K562 (cell line): ENCODE measurements around the gene NTN1. TPM values are rescaled to one million over a fixed set of nuclear protein-coding genes. Genes with fewer than 3 reads are reported as not detected.

ENCODE experiments used
- ATAC-seq: fragments of 200-7000 bp; cut with Tn5 transposase; 3 replicates; pipeline ENCODE4 v1.9.1; 2020; ENCODE audit warnings: moderate library complexity
- BruUV-seq: library from RNA; stranded (reverse); fragments of 400-500 nt; replicated peaks from 2 replicates; lab custom pipeline; 2021; lab: Mats Ljungman, UMichigan
- CTCF ChIA-PET: fragments of 300-600 bp; formaldehyde crosslinking; extraction: SDS; loops from one replicate; lab custom pipeline; 2021; ENCODE audit warnings: low intra/inter-chr PET ratio; lab: Yijun Ruan, JAX
- POLR2A ChIA-PET: fragments of 300-600, 350-650 bp; sonication (Branson Sonifier 250); formaldehyde crosslinking; extraction: SDS; loops from one replicate; lab custom pipeline; 2021; ENCODE audit warnings: antibody characterized with exemption, inconsistent platforms; lab: Yijun Ruan, JAX
- DNase-seq, 4 experiments: peaks; one replicate each; pipeline versions ENCODE4 v3.0.0 to v3.0.0-alpha.2; 2011 to 2018; ENCODE audit warnings: low spot score in 3 of 4, mixed read lengths in 3 of 4; ENCODE audit errors: extremely low read depth in 1 of 4
- FAIRE-seq: peaks from 2 replicates; lab custom pipeline; 2011; peaks lifted over from hg19 to GRCh38; lab: Jason Lieb, UNC
- H2AFZ ChIP-seq: 2 replicates; pipeline ENCODE4 v1.6.0; 2011; ENCODE audit warnings: low read depth, low read length, control low read depth, inconsistent platforms
- H3K27ac ChIP-seq: fragments of 200-600 bp; 3 replicates; pipeline ENCODE4 v1.8.0; 2011; ENCODE audit warnings: low read depth, mild to moderate bottlenecking, control low read depth, inconsistent platforms, low read length, moderate library complexity, mixed read lengths; ENCODE audit errors: extremely low read depth
- H3K27me3 ChIP-seq, 2 experiments: fragments of 300-600 bp in 1 of 2; 2 replicates in 1 of 2; 3 replicates in 1 of 2; pipeline versions ENCODE4 v1.6.0 to v1.8.0; 2011; ENCODE audit warnings: inconsistent platforms in 2 of 2, low read length in 2 of 2, mild to moderate bottlenecking in 1 of 2, mixed read lengths in 1 of 2, moderate library complexity in 1 of 2; ENCODE audit not compliant: control insufficient read depth in 2 of 2, insufficient read depth in 2 of 2
- H3K36me3 ChIP-seq: fragments of 300-600 bp; 3 replicates; pipeline ENCODE4 v1.8.0; 2011; ENCODE audit warnings: mild to moderate bottlenecking, low read length, inconsistent platforms; ENCODE audit not compliant: control insufficient read depth, insufficient read depth
- H3K4me1 ChIP-seq, 2 experiments: fragments of 200-600 bp in 1 of 2; replicated peaks in 1 of 2; 2 replicates in 1 of 2; 3 replicates in 1 of 2; pipeline versions ENCODE4 v1.5.1 to v1.8.0; 2011; ENCODE audit warnings: inconsistent platforms in 2 of 2, low read length in 2 of 2, mild to moderate bottlenecking in 1 of 2, mixed read lengths in 1 of 2, moderate library complexity in 1 of 2; ENCODE audit not compliant: control insufficient read depth in 2 of 2, insufficient read depth in 2 of 2
- H3K4me2 ChIP-seq: 2 replicates; pipeline ENCODE4 v1.6.1; 2011; ENCODE audit warnings: low read length, control low read depth, inconsistent platforms, mixed read lengths; ENCODE audit not compliant: insufficient read depth
- H3K4me3 ChIP-seq: fragments of 200-600 bp; sonication (generic), shearing (Covaris generic); 2 replicates; pipeline ENCODE4 v1.5.1; 2016; ENCODE audit warnings: control low read depth, inconsistent platforms
- H3K79me2 ChIP-seq: fragments of 200-600 bp; 3 replicates; pipeline ENCODE4 v1.8.0; 2011; ENCODE audit warnings: low read length, inconsistent platforms; ENCODE audit not compliant: control insufficient read depth, insufficient read depth
- H3K9ac ChIP-seq, 2 experiments: 2 replicates each; pipeline versions ENCODE4 v1.6.0 to v1.6.1; 2011; ENCODE audit warnings: low read depth in 2 of 2, low read length in 2 of 2, control low read depth in 1 of 2, inconsistent platforms in 1 of 2, mild to moderate bottlenecking in 1 of 2, mixed read lengths in 1 of 2; ENCODE audit not compliant: insufficient read depth in 1 of 2
- H3K9me1 ChIP-seq: one replicate; pipeline ENCODE4 v1.6.0; 2011; ENCODE audit warnings: inconsistent platforms, mild to moderate bottlenecking, low read length, moderate library complexity; ENCODE audit not compliant: control insufficient read depth, insufficient read depth
- H3K9me3 ChIP-seq: replicated peaks from 2 replicates; pipeline ENCODE4 v1.5.1; 2011; ENCODE audit warnings: low read depth, low read length, inconsistent platforms; ENCODE audit not compliant: control insufficient read depth, insufficient read depth
- H4K20me1 ChIP-seq: replicated peaks from 2 replicates; pipeline ENCODE4 v1.6.1; 2011; ENCODE audit warnings: low read length, inconsistent platforms, mixed read lengths; ENCODE audit not compliant: control insufficient read depth, insufficient read depth
- E2F3 ChIP-seq: fragments of 250-450 bp; sonication (Bioruptor Pico); IDR thresholded peaks from 2 replicates; pipeline ENCODE4 v1.4.0; 2020; ENCODE audit warnings: mild to moderate bottlenecking
- GABPA ChIP-seq: fragments of 200-800 bp; sonication (Bioruptor generic); conservative IDR thresholded peaks from 2 replicates; pipeline ENCODE4 v1.6.1; 2016; ENCODE audit warnings: low read depth, missing genetic modification characterization, missing compliant biosample characterization
- MYBL2 ChIP-seq, 2 experiments: fragments of 450-650 bp in 1 of 2; sonication (generic) in 1 of 2; formaldehyde crosslinking in 1 of 2; IDR thresholded peaks; 2 replicates each; pipeline versions ENCODE4 v1.6.1 to v1.8.1; 2017 to 2022; ENCODE audit warnings: borderline replicate concordance in 1 of 2, inconsistent platforms in 1 of 2, low read depth in 1 of 2, mild to moderate bottlenecking in 1 of 2, missing genetic modification reagents in 1 of 2, moderate library complexity in 1 of 2
- TAF9B ChIP-seq: fragments of 450-650 bp; IDR thresholded peaks from 2 replicates; pipeline ENCODE4 v1.6.1; 2018; ENCODE audit warnings: mild to moderate bottlenecking; ENCODE audit not compliant: partially characterized antibody
- TSHZ1 ChIP-seq: fragments of 250-450 bp; sonication (Bioruptor Pico); IDR thresholded peaks from 2 replicates; pipeline ENCODE4 v1.4.0; 2020; ENCODE audit warnings: mild to moderate bottlenecking, moderate library complexity
- ZSCAN29 ChIP-seq: fragments of 450-650 bp; IDR thresholded peaks from 2 replicates; pipeline ENCODE4 v1.6.1; 2017
- WGBS: fragments of 100-300 bp; shearing (Covaris generic); methylation state at CpG from one replicate; pipeline ENCODE4 v1.1.6; 2016; ENCODE audit warnings: low coverage, mixed read lengths; ENCODE audit not compliant: insufficient coverage; ENCODE audit errors: missing lambda C conversion rate; 5-methylcytosine and 5-hydroxymethylcytosine counted together
- in situ Hi-C: fragments of 300-500 bp; cut with MboI; formaldehyde crosslinking; loops from 4 replicates; pipeline ENCODE4 v1.15.0; 2018; ENCODE audit warnings: inconsistent platforms, mixed read lengths
- intact Hi-C: fragments of 100-400 bp; cut with micrococcal nuclease; formaldehyde crosslinking; loops from 2 replicates; pipeline ENCODE4 v1.14.2; 2022
- polyA plus RNA-seq, 8 experiments: library from polyadenylated mRNA; depleted of rRNA in 4 of 8; stranded (reverse) in 5 of 8; unstranded in 3 of 8; fragments of >200 nt; fragmentation: Nextera tagmentation in 2 of 8; fragmentation: Illumina TruSeq in 1 of 8; extraction: Ambion mirVana in 2 of 8; extraction: Trizol in 1 of 8; gene quantifications; 2 replicates each; pipeline versions ENCODE4 v1.2.1 to v1.2.3, GENCODE V29; 2011 to 2014; ENCODE audit warnings: inconsistent platforms in 1 of 8, missing spikeins in 1 of 8
- total RNA-seq, 7 experiments: library from RNA; depleted of rRNA in 6 of 7; stranded (reverse); fragments of >200 nt in 6 of 7; fragmentation: Illumina TruSeq in 2 of 7; extraction: Trizol in 2 of 7; gene quantifications; 2 replicates each; pipeline versions ENCODE4 v1.2.1 to v1.2.3, GENCODE V29; 2011 to 2021; ENCODE audit warnings: low replicate concordance in 1 of 7
- TF ChIP-seq, protein P1 (sequence below): fragments of 450-650 bp; IDR thresholded peaks from 2 replicates; pipeline ENCODE4 v1.6.1; 2017; ENCODE audit warnings: mild to moderate bottlenecking, moderate library complexity
- TF ChIP-seq, protein P2 (sequence below): sonication (generic); formaldehyde crosslinking; IDR thresholded peaks from 2 replicates; pipeline ENCODE4 v1.8.0; 2023; ENCODE audit warnings: mild to moderate bottlenecking, missing genetic modification reagents
- TF ChIP-seq, protein P3 (sequence below): fragments of 200-800 bp; sonication (Bioruptor generic); IDR thresholded peaks from 2 replicates; pipeline ENCODE4 v1.6.1; 2017; ENCODE audit warnings: missing genetic modification characterization, missing compliant biosample characterization
- TF ChIP-seq, protein P4 (sequence below): IDR thresholded peaks from 2 replicates; pipeline ENCODE4 v1.6.1; 2014; ENCODE audit warnings: antibody characterized with exemption

NTN1 gene
- total and polyA plus RNA-seq, 9 of the 15 experiments (the other 6 are each of a cell fraction or from before 2014, with no cell fraction given), result 0.02 TPM; not detected in 8

GRCh38 chr17:9206410-9206703 lies 185.0 kb downstream of the NTN1 start:
- CTCF ChIA-PET, result no interaction called here
- no peak overlapping the region for H3K4me3 ChIP-seq
- no peaks in the 10 kb centered on the region for H3K9me1 ChIP-seq
- H2AFZ ChIP-seq, result no peak overlapping the region
- FAIRE-seq (no peak), ATAC-seq (no peak), DNase-seq (no peak)
- no peaks in the 10 kb centered on the region for H3K4me1 ChIP-seq
- POLR2A ChIA-PET, result no interaction called here
- in situ Hi-C loops, result no loop called here
- TF ChIP-seq TAF9B (no peak), MYBL2 (IDR thresholded peaks at IDR 0.05; ENCODE audit: low read depth) (no peak), MYBL2 (CRISPR knock-in tag; IDR thresholded peaks at IDR 0.05; ENCODE audit: borderline replicate concordance) (no peak), TSHZ1 (no peak), E2F3 (CRISPR knock-in tag) (no peak), ZSCAN29 (no peak), GABPA (tag) (no peak)
- TF ChIP-seq, protein P1, sequence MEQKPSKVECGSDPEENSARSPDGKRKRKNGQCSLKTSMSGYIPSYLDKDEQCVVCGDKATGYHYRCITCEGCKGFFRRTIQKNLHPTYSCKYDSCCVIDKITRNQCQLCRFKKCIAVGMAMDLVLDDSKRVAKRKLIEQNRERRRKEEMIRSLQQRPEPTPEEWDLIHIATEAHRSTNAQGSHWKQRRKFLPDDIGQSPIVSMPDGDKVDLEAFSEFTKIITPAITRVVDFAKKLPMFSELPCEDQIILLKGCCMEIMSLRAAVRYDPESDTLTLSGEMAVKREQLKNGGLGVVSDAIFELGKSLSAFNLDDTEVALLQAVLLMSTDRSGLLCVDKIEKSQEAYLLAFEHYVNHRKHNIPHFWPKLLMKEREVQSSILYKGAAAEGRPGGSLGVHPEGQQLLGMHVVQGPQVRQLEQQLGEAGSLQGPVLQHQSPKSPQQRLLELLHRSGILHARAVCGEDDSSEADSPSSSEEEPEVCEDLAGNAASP, result no peak
- TF ChIP-seq, protein P2, sequence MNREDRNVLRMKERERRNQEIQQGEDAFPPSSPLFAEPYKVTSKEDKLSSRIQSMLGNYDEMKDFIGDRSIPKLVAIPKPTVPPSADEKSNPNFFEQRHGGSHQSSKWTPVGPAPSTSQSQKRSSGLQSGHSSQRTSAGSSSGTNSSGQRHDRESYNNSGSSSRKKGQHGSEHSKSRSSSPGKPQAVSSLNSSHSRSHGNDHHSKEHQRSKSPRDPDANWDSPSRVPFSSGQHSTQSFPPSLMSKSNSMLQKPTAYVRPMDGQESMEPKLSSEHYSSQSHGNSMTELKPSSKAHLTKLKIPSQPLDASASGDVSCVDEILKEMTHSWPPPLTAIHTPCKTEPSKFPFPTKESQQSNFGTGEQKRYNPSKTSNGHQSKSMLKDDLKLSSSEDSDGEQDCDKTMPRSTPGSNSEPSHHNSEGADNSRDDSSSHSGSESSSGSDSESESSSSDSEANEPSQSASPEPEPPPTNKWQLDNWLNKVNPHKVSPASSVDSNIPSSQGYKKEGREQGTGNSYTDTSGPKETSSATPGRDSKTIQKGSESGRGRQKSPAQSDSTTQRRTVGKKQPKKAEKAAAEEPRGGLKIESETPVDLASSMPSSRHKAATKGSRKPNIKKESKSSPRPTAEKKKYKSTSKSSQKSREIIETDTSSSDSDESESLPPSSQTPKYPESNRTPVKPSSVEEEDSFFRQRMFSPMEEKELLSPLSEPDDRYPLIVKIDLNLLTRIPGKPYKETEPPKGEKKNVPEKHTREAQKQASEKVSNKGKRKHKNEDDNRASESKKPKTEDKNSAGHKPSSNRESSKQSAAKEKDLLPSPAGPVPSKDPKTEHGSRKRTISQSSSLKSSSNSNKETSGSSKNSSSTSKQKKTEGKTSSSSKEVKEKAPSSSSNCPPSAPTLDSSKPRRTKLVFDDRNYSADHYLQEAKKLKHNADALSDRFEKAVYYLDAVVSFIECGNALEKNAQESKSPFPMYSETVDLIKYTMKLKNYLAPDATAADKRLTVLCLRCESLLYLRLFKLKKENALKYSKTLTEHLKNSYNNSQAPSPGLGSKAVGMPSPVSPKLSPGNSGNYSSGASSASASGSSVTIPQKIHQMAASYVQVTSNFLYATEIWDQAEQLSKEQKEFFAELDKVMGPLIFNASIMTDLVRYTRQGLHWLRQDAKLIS (CRISPR knock-in tag), result no peak
- TF ChIP-seq, protein P3, sequence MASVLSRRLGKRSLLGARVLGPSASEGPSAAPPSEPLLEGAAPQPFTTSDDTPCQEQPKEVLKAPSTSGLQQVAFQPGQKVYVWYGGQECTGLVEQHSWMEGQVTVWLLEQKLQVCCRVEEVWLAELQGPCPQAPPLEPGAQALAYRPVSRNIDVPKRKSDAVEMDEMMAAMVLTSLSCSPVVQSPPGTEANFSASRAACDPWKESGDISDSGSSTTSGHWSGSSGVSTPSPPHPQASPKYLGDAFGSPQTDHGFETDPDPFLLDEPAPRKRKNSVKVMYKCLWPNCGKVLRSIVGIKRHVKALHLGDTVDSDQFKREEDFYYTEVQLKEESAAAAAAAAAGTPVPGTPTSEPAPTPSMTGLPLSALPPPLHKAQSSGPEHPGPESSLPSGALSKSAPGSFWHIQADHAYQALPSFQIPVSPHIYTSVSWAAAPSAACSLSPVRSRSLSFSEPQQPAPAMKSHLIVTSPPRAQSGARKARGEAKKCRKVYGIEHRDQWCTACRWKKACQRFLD (CRISPR knock-in tag), result no peak
- TF ChIP-seq, protein P4, sequence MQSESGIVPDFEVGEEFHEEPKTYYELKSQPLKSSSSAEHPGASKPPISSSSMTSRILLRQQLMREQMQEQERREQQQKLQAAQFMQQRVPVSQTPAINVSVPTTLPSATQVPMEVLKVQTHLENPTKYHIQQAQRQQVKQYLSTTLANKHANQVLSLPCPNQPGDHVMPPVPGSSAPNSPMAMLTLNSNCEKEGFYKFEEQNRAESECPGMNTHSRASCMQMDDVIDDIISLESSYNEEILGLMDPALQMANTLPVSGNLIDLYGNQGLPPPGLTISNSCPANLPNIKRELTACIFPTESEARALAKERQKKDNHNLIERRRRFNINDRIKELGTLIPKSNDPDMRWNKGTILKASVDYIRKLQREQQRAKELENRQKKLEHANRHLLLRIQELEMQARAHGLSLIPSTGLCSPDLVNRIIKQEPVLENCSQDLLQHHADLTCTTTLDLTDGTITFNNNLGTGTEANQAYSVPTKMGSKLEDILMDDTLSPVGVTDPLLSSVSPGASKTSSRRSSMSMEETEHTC, result no peak
- H3K79me2 ChIP-seq, result no peaks in the 10 kb centered on the region
- no peaks in the 10 kb centered on the region for H3K9me3 ChIP-seq
- BruUV-seq, result no TSS peak
- peaks cover 2 to 15% of the 10 kb centered on the region in 2 experiments; a peak in 2 of 5 replicates for H3K27me3 ChIP-seq
- WGBS, result 0% methylated on average over 1 of the region's 8 CpGs
- H4K20me1 ChIP-seq, result no peaks in the 10 kb centered on the region
- no peaks in the 10 kb centered on the region for H3K36me3 ChIP-seq
- no peak overlapping the region for H3K27ac ChIP-seq
- no peak overlapping the region for H3K9ac ChIP-seq
- intact Hi-C loops, result no loop called here
- H3K4me2 ChIP-seq, result no peak overlapping the region
